PC-9 (cell line): ENCODE data around the gene FADS3. TPM values are rescaled to one million over a fixed set of nuclear protein-coding genes. Genes with fewer than 3 reads are reported as not detected.

Experiments used
- BruUV-seq: library from RNA; stranded (reverse); fragments of 400-500 nt; replicated peaks from 2 replicates; lab custom pipeline; 2021; lab: Mats Ljungman, UMichigan
- CTCF ChIA-PET: fragments of 300-600 bp; sonication (Branson Sonifier 250); formaldehyde crosslinking; loops from one replicate; lab custom pipeline; 2022; ENCODE audit warnings: antibody characterized with exemption; lab: Charles Lee
- POLR2A ChIA-PET: fragments of 300-600 bp; sonication (Branson Sonifier 250); formaldehyde crosslinking; loops from one replicate; lab custom pipeline; 2022; ENCODE audit warnings: antibody characterized with exemption; ENCODE audit not compliant: unreplicated experiment; lab: Charles Lee
- DNase-seq, 2 experiments: peaks; one replicate each; pipeline versions ENCODE4 v3.0.0 to v3.0.0-alpha.2; 2015 to 2022; ENCODE audit warnings: mixed read lengths in 1 of 2
- H2AFZ ChIP-seq: fragments of 200-600 bp; sonication (generic); 2 replicates; pipeline ENCODE4 v1.8.1; 2017; ENCODE audit warnings: antibody characterized with exemption
- H3F3A ChIP-seq: fragments of 200-600 bp; sonication (generic); 2 replicates; pipeline ENCODE4 v1.8.1; 2017; ENCODE audit warnings: antibody characterized with exemption, mild to moderate bottlenecking, low read depth; ENCODE audit not compliant: insufficient read depth
- H3K27ac ChIP-seq: fragments of 200-600 bp; sonication (generic); 2 replicates; pipeline ENCODE4 v1.6.1; 2016; ENCODE audit warnings: mixed run types
- H3K27me3 ChIP-seq: fragments of 200-600 bp; sonication (generic); 2 replicates; pipeline ENCODE4 v1.6.1; 2016; ENCODE audit warnings: low read depth, mixed run types; ENCODE audit not compliant: insufficient read depth
- H3K36me3 ChIP-seq: fragments of 200-600 bp; sonication (generic); 2 replicates; pipeline ENCODE4 v1.6.1; 2016; ENCODE audit warnings: low read depth, mixed run types
- H3K4me1 ChIP-seq: fragments of 200-600 bp; sonication (generic); replicated peaks from 2 replicates; pipeline ENCODE4 v1.6.1; 2016; ENCODE audit warnings: mixed run types; ENCODE audit not compliant: insufficient read depth
- H3K4me2 ChIP-seq: fragments of 200-600 bp; sonication (generic); 2 replicates; pipeline ENCODE4 v1.6.1; 2017; ENCODE audit warnings: mixed run types
- H3K4me3 ChIP-seq: fragments of 200-600 bp; sonication (generic); 2 replicates; pipeline ENCODE4 v1.6.1; 2016; ENCODE audit warnings: mixed run types
- H3K79me2 ChIP-seq: fragments of 200-600 bp; sonication (generic); 2 replicates; pipeline ENCODE4 v1.6.1; 2017; ENCODE audit warnings: low read depth, mixed run types
- H3K9me2 ChIP-seq: fragments of 200-600 bp; sonication (generic); 2 replicates; pipeline ENCODE4 v1.8.1; 2017; ENCODE audit warnings: mild to moderate bottlenecking; ENCODE audit not compliant: insufficient read depth
- H3K9me3 ChIP-seq: fragments of 200-600 bp; sonication (generic); 2 replicates; pipeline ENCODE4 v1.8.1; 2016; ENCODE audit warnings: low read depth; ENCODE audit not compliant: insufficient read depth
- H4K20me1 ChIP-seq: fragments of 200-600 bp; sonication (generic); 2 replicates; pipeline ENCODE4 v1.8.1; 2017; ENCODE audit not compliant: insufficient read depth
- CTCF ChIP-seq: fragments of 200-600 bp; sonication (generic); conservative IDR thresholded peaks from 2 replicates; pipeline ENCODE4 v1.6.1; 2017; ENCODE audit warnings: mixed run types, antibody characterized with exemption, mild to moderate bottlenecking, moderate library complexity
- EZH2 ChIP-seq: fragments of 200-600 bp; sonication (generic); IDR thresholded peaks from 2 replicates; pipeline ENCODE4 v1.8.0; 2017; ENCODE audit warnings: antibody characterized with exemption, low read depth
- intact Hi-C: fragments of 100-400 bp; cut with micrococcal nuclease; formaldehyde crosslinking; loops from one replicate; pipeline ENCODE4 v1.10.0; 2022; ENCODE audit not compliant: unreplicated experiment
- total RNA-seq: library from RNA; stranded (reverse); gene quantifications from 2 replicates; pipeline ENCODE4 v1.2.3, GENCODE V29; 2021

The FADS3 gene
- total RNA-seq, 1 experiment from 2014 or later = 75.5 TPM

GRCh38 chr11:61840371-61840770, 51.0 kb downstream of the FADS3 start:
- POLR2A ChIA-PET = no interaction called here
- DNase-seq = no peak

GRCh38 chr11:61839742-61840141, 51.6 kb downstream of the FADS3 start:
- Histone ChIP-seq H3K36me3 (no peaks in the 10 kb centered on the region), H3K4me3 (no peak overlapping the region), H4K20me1 (no peaks in the 10 kb centered on the region), H3K4me2 (no peak overlapping the region), H3K27ac (no peak overlapping the region), H3F3A (no peaks in the 10 kb centered on the region), H3K27me3 (no peaks in the 10 kb centered on the region), H2AFZ (no peak overlapping the region), H3K79me2 (no peaks in the 10 kb centered on the region), H3K9me3 (no peaks in the 10 kb centered on the region), H3K4me1 (no peaks in the 10 kb centered on the region), H3K9me2 (no peaks in the 10 kb centered on the region)
- TF ChIP-seq EZH2 = no peak
- no peak for TF ChIP-seq CTCF
- no TSS peak for BruUV-seq
- intact Hi-C loops = no loop called here
- DNase-seq = no peak
- POLR2A ChIA-PET = no interaction called here
- CTCF ChIA-PET = interaction anchor here (0.7 kb wide), 1 partner anchor 317 kb away, joined by 4 read pairs; no protein-coding TSS in a partner anchor

More at GRCh38 chr11:61840371-61840770, 51.0 kb downstream of the FADS3 start:
- H3K79me2 ChIP-seq = no peaks in the 10 kb centered on the region
- no peaks in the 10 kb centered on the region for H3K9me3 ChIP-seq
- H3K27ac ChIP-seq = no peak overlapping the region
- H2AFZ ChIP-seq = no peak overlapping the region
- H3K4me3 ChIP-seq = no peak overlapping the region
- no peaks in the 10 kb centered on the region for H3F3A ChIP-seq
- H3K9me2 ChIP-seq = no peaks in the 10 kb centered on the region
- BruUV-seq = no TSS peak
- TF ChIP-seq EZH2 (no peak), CTCF (no peak)
- no peaks in the 10 kb centered on the region for H3K27me3 ChIP-seq
- CTCF ChIA-PET = no interaction called here
- intact Hi-C loops = no loop called here
- no peak overlapping the region for H3K4me2 ChIP-seq
- H3K4me1 ChIP-seq = no peaks in the 10 kb centered on the region
- H4K20me1 ChIP-seq = no peaks in the 10 kb centered on the region
- H3K36me3 ChIP-seq = no peaks in the 10 kb centered on the region

GRCh38 chr11:61838921-61839320, 52.4 kb downstream of the FADS3 start:
- POLR2A ChIA-PET = no interaction called here
- H2AFZ ChIP-seq = no peak overlapping the region
- no peaks in the 10 kb centered on the region for H3K36me3 ChIP-seq
- no peaks in the 10 kb centered on the region for H4K20me1 ChIP-seq
- no peaks in the 10 kb centered on the region for H3K79me2 ChIP-seq
- no peak for TF ChIP-seq EZH2
- TF ChIP-seq CTCF = no peak
- 0 out of 2 replicates have a peak, but pooled peaks cover 5% of the 10 kb centered on the region for H3K4me1 ChIP-seq
- no peaks in the 10 kb centered on the region for H3K9me2 ChIP-seq
- H3K27ac ChIP-seq = no peak overlapping the region
- no peak overlapping the region for H3K4me3 ChIP-seq
- no peak overlapping the region for H3K4me2 ChIP-seq
- no peaks in the 10 kb centered on the region for H3K9me3 ChIP-seq
- BruUV-seq = no TSS peak
- intact Hi-C loops = no loop called here
- H3F3A ChIP-seq = no peaks in the 10 kb centered on the region
- peak in 1 of 2 experiments; percentile 13 for DNase-seq
- H3K27me3 ChIP-seq = no peaks in the 10 kb centered on the region
- CTCF ChIA-PET = interaction anchor here (0.7 kb wide), 1 partner anchor 317 kb away, joined by 4 read pairs; no protein-coding TSS in a partner anchor
